Measurements from ENCODE around the gene C14orf119.

C14orf119 gene

DNA sequence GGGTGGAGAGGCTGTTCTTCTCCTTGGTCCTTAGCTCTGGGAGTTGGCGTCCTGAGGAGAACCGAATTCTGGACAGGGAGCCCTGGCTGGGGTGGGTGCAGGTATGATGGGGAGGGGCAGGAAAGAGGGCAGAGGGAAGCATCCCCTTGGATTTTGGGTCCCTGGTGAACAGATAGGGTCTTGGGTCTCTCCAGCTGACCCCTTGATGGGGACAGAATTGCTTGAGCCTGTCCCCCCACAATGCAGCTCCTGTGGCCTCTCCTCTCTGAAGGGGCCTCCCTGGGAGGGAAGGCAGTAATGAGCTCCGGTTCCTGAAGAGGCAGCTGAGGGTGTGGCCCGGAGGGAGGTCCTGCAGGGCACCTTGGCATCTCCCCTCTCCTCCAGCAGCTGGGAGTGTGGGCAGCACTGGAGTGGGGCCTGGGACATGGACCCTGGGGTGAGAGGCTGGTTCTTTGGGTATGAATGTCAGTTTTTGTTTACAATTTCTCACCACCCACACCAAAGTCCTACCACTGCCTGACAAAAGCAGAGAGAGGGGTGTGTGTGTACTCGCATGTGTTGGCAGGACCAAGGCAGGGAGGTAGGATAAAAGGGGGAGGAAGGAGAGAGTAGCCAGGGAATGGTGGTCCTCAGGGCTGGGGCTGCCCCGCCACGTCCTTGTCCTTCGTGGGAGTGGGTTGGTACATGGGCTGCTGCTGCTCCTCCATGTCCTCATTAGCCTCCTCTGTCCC lies 31.4 kb downstream of the C14orf119 start:
- no peak for DNase-seq (ENCODE audit: low read depth in 2 of 2)

DNA sequence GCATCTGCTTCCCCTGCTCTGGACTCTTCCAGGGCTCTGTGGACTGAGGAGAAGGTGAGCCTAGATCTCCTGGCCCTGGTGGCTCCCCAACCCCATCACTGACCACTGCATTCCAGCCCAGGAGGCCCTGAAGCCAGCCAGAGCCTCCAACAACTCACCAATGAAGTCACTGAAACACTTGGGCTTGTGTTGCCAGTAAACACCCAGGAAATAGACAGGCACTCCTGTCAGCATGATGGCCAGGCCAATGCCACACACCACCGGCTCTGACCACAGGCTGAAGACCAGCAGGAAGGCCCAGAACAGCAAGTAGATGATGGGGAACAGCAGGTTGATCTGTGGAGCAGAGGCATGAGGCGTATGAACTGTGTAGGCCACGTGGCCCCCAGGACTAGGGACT lies 32.6 kb downstream of the C14orf119 start:
- no peak for DNase-seq (ENCODE audit: low read depth in 2 of 2)

DNA sequence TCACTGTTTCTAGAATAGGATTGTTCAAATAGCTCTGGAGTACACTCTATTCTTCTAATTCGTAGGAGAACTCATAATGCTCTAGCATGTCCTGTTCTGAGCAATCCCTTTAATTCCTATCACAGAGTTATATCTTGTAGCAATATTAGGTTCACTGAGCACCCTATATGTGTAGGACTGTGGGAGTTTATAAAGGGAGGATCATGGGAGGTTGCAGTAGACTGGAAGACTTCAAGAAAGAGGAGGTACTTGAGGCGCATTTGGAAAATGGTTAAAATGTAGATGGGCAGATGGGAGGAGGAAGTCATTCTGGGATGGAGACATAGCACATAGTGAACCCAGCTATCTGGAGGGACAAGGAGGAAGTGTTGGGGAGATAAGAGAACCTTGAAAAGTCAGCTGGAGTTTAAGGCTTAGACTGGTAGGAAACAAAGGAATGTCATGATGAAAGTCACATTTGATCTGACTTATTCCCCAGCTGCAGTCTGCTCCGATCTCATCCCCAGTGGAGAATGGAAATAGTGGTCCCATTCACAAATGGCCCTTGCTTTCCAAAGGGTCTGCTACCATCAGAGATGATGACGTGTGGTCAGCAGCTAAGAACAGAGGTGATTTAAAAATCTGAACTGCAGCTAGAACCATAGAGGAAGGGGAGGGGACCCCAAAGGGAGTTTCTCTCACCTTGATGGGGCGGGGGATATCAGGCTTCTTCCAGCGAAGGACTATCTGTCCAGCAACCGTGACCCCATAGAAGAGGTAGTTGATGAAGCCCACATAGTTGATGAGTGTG lies 33.9 kb downstream of the C14orf119 start:
- DNase-seq (ENCODE audit: low read depth in 2 of 2) = no peak

DNA sequence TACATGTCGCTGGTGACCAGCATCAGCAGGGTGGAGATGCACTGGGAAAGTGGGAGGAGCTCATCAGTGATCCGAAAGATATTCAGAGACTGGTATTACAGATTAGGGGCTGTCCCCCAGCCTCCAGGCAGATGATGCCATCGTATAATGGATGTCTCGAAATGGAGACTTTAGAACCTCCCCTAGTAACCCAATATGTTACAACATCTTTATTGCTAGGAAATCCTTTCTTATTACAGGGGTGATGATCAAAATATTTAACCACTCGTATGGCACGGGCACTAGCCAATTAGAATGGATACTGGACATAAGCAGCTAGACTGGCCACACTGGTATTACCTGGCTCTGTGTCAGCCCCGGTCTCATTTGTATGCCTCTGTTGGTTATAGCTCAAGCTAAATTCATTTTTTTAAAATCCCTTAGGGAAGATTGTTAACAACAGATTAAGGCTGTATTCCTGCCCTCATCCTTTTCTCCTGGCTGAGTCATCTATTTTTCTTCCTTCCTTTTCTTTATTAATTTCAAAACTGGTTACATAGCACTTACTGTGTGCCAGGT lies 34.5 kb downstream of the C14orf119 start:
- no peak for DNase-seq (ENCODE audit: low read depth in 2 of 2)

DNA sequence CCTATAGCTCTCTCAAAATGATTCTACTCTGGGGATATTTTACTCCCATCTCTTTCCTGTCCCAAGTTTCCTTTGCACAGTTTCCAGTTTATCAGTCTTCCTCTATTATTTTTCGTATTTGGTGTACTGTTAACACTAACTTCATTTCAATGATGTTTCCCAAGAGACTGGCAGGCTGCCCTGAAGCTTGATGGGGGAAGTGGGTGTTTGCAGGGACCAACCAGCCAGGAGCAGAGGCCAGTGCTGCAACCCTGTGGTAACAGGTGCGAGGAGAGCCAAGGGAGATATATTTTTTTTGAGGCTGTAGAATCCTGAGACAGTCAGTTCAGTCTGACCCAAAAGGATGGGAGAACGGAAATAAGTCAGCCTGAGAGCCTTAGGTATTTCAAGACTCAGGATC lies 35.6 kb downstream of the C14orf119 start:
- no peak for DNase-seq (ENCODE audit: low read depth in 2 of 2)

GRCh38 chr14:23131482-23131881 lies 36.2 kb downstream of the C14orf119 start:
- no peak for DNase-seq (ENCODE audit: low read depth in 2 of 2)

DNA sequence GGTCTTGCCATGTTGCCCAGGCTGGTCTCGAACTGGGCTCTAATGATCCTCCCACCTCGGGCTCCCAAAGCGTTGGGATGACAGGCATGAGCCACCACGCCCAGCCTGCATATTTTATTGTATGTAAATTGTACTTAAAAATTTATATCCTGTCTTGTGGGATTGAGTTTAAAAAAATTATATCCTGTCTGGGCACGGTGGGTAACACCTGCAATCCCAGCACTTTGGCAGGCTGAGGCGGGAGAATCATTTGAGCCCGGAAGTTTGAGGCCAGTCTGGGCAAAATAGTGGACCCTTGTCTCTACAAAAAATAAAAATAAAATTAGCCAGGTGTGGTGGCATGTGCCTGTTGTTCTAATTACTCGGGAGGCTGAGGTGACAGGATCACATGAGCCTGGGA lies 37.7 kb downstream of the C14orf119 start:
- no peak for DNase-seq (ENCODE audit: low read depth in 2 of 2)

GRCh38 chr14:23136566-23137133 lies 41.3 kb downstream of the C14orf119 start:
- no peak for DNase-seq (ENCODE audit: low read depth in 2 of 2)

DNA sequence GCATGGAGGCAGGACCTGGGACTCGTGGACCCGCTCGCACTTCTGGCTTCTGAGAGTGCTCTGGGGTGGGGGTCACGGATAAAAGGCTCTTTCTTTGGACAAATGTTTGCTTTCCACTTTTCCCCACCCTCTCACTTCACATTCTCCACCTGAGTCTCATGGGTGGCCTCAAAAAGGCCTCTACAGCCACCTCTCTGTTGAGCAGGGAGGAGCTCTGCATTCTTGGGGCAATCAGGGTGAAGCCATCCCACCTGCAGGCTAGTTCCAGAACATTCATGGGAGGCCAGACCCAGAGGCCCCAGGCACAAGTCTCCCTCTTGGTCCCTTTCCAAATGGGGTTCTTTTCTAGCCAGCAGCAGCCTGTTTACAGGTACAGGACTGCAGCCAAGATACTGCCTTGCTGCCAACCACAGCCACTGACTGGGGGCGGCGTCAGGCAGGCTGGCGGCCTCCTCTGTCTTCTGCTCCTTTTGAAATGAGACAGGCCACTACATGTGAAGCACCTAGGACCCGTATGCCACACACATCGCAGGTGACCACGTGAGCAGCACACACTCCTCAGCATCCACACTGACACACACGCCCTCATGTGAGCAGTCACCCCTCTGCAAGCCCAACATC lies 42.0 kb downstream of the C14orf119 start:
- DNase-seq (ENCODE audit: low read depth in 2 of 2) = no peak

GRCh38 chr14:23137813-23138535 lies 42.7 kb downstream of the C14orf119 start:
- no peak for DNase-seq (ENCODE audit: low read depth in 2 of 2)

GRCh38 chr14:23139874-23140273 lies 44.6 kb downstream of the C14orf119 start:
- DNase-seq (ENCODE audit: low read depth in 2 of 2) = no peak

DNA sequence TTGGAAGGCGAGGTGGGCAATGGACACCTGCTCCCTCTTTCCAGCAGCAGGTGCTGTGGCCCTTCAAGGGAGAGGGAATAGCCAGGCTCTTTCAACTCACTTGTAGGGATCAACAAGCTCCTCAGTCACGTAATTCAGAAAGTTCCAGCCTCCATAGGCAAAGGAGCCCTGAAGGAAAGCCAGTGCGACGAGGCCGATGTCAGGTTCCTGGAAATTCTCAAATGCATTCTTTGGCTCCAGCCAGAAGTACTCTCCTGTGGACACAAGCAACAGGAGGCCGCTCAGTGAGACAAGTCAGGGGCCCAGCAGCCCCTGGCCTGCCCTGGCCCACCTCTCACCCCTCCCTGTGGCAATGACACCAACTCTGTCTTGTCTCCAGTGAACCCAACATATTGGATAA lies 45.1 kb downstream of the C14orf119 start:
- DNase-seq (ENCODE audit: low read depth in 2 of 2) = no peak

GRCh38 chr14:23141706-23142444 lies 46.6 kb downstream of the C14orf119 start:
- no peak for DNase-seq (ENCODE audit: low read depth in 2 of 2)

GRCh38 chr14:23142826-23143225 lies 47.5 kb downstream of the C14orf119 start:
- DNase-seq (ENCODE audit: low read depth in 2 of 2) = no peak

- no peak for DNase-seq (ENCODE audit: low read depth in 2 of 2)
These were observed 48.6 kb downstream of the C14orf119 start for GRCh38 chr14:23143911-23144310.

- no peak for DNase-seq (ENCODE audit: low read depth in 2 of 2)
These were observed 50.6 kb downstream of the C14orf119 start for GRCh38 chr14:23145794-23146350.

- no peak for DNase-seq (ENCODE audit: low read depth in 2 of 2)
These were observed 51.1 kb downstream of the C14orf119 start for GRCh38 chr14:23146351-23146910.

GRCh38 chr14:23146980-23147379 lies 51.7 kb downstream of the C14orf119 start:
- no peak for DNase-seq (ENCODE audit: low read depth in 2 of 2)

DNA sequence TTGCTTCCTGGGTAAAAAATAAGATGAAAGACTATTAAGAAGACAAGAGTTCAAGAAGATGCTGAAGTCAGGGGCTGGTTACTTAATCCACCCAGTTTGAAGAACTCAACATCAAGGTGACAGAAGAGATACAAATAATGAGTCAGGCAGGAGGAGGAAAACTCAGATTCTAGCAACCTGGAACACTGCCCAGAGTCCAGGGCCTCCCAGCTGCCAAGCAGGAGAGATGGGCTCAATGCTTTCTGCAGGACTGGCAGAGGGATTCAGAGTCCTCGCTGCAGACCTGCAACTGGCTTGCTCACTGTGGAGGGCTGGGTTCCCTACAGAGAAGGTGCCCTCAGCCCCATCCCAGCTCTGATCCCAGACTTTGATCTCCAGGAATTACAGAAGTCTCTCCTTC lies 52.4 kb downstream of the C14orf119 start:
- no peak for DNase-seq (ENCODE audit: low read depth in 2 of 2)

DNA sequence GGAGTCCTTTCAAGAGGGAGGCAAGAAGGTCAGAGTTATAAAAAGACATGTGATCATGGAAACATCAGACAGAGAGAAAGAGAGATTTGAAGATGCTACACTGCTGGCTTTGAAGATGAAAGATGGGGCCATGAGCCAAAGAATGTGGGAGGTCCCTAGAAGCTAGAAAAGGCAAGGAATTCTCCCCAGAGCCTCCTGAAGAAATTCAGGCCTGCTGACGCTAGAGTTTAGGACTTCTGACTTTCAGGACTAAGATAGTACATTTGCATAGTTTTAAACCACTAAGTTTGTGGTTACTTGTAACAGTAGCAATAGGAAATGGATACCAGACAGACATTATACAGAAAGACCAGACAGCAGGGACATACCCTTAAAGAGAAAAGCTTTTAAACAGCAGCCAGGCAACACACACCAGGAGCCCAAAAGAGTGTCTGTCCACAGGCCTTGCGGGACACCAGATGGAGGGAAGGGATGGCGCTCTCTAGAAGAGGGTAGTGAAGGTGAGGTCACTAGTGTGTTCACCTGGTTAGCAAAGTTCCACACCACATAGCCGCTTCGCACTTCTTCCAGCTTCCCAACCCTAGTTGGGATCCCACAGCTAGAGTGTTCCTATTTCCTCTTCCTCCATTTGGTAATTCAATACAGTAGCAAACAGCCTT lies 53.4 kb downstream of the C14orf119 start:
- no peak for DNase-seq (ENCODE audit: low read depth in 2 of 2)
